K562 (cell line): Measurements from ENCODE around the gene KIAA0319L. TPM values are rescaled to one million over a fixed set of nuclear protein-coding genes. Genes with fewer than 3 reads are reported as not detected.
A peak's percentile ranks its signal among the peaks of the same experiment; 100 is the strongest.

Experiments
- ARNT ChIP-seq, 2 experiments: fragments of 450-650 bp; IDR thresholded peaks; 2 replicates each; pipeline ENCODE4 v1.6.1; 2016; ENCODE audit warnings: mild to moderate bottlenecking in 1 of 2
- CEBPZ ChIP-seq: fragments of 150-350 bp; IDR thresholded peaks from 2 replicates; pipeline ENCODE4 v1.6.1; 2014; ENCODE audit warnings: low read depth, mild to moderate bottlenecking, low read length, borderline replicate concordance
- NR2C2 ChIP-seq, 2 experiments: fragments of 200-800 bp in 1 of 2; sonication (Bioruptor generic) in 1 of 2; sonication (generic) in 1 of 2; formaldehyde crosslinking in 1 of 2; IDR thresholded peaks; 2 replicates each; pipeline versions ENCODE4 v1.6.1 to v1.8.0; 2016 to 2022; ENCODE audit warnings: mild to moderate bottlenecking in 1 of 2, missing compliant biosample characterization in 1 of 2, missing genetic modification characterization in 1 of 2, missing genetic modification reagents in 1 of 2
- PRDM10 ChIP-seq: fragments of 450-650 bp; IDR thresholded peaks from 2 replicates; pipeline ENCODE4 v1.6.1; 2018; ENCODE audit not compliant: partially characterized antibody
- PTRF ChIP-seq: fragments of 450-650 bp; IDR thresholded peaks from 2 replicates; pipeline ENCODE4 v1.6.1; 2016; ENCODE audit warnings: mild to moderate bottlenecking, missing genetic modification characterization, missing compliant biosample characterization
- RBM25 ChIP-seq: fragments of 200-400 bp; formaldehyde crosslinking; IDR thresholded peaks from 2 replicates; pipeline ENCODE4 v1.6.1; 2018; ENCODE audit warnings: low read length, low read depth, moderate library complexity; ENCODE audit not compliant: severe bottlenecking
- REST ChIP-seq, 2 experiments: fragments of 450-650 bp; formaldehyde crosslinking in 1 of 2; IDR thresholded peaks; 2 replicates each; pipeline versions ENCODE4 v1.4.0 to v1.6.1; 2014 to 2020; ENCODE audit warnings: mild to moderate bottlenecking in 2 of 2, borderline replicate concordance in 1 of 2, low read depth in 1 of 2
- SMC3 ChIP-seq: conservative IDR thresholded peaks from 2 replicates; pipeline ENCODE4 v1.6.1; 2011; ENCODE audit warnings: low read depth, low read length, improper control_type of control experiment; ENCODE audit not compliant: insufficient read depth
- STAG1 ChIP-seq: sonication (generic); formaldehyde crosslinking; IDR thresholded peaks from 2 replicates; pipeline ENCODE4 v1.5.0; 2020; ENCODE audit warnings: missing genetic modification reagents, borderline replicate concordance
- ZNF143 ChIP-seq: sonication (generic); formaldehyde crosslinking; IDR thresholded peaks from 2 replicates; pipeline ENCODE4 v1.9.0; 2022; ENCODE audit warnings: mild to moderate bottlenecking, missing genetic modification reagents
- ZNF347 ChIP-seq: fragments of 450-650 bp; formaldehyde crosslinking; IDR thresholded peaks from 2 replicates; pipeline ENCODE4 v1.4.0; 2020; ENCODE audit warnings: low read depth, mild to moderate bottlenecking, moderate library complexity
- polyA plus RNA-seq, 8 experiments: library from polyadenylated mRNA; depleted of rRNA in 4 of 8; stranded (reverse) in 5 of 8; unstranded in 3 of 8; fragments of >200 nt; fragmentation: Nextera tagmentation in 2 of 8; fragmentation: Illumina TruSeq in 1 of 8; extraction: Ambion mirVana in 2 of 8; extraction: Trizol in 1 of 8; gene quantifications; 2 replicates each; pipeline versions ENCODE4 v1.2.1 to v1.2.3, GENCODE V29; 2011 to 2014; ENCODE audit warnings: inconsistent platforms in 1 of 8, missing spikeins in 1 of 8
- total RNA-seq, 7 experiments: library from RNA; depleted of rRNA in 6 of 7; stranded (reverse); fragments of >200 nt in 6 of 7; fragmentation: Illumina TruSeq in 2 of 7; extraction: Trizol in 2 of 7; gene quantifications; 2 replicates each; pipeline versions ENCODE4 v1.2.1 to v1.2.3, GENCODE V29; 2011 to 2021; ENCODE audit warnings: low replicate concordance in 1 of 7

KIAA0319L gene
- total and polyA plus RNA-seq, 9 of the 15 experiments (the other 6 are each of a cell fraction or from before 2014, with no cell fraction given), result 2.4 to 51.7 (median 27.4) TPM

- TF ChIP-seq PRDM10 (peak; percentile 19), NR2C2 (CRISPR knock-in tag; IDR thresholded peaks at IDR 0.05) (no peak), NR2C2 (tag; IDR thresholded peaks at IDR 0.05) (peak; percentile 45), SMC3 (no peak), ZNF143 (CRISPR knock-in tag) (no peak), RBM25 (no peak), ARNT (IDR thresholded peaks at IDR 0.05) (peak; percentile 60 to 92; a peak in 3 of 4 replicates), CEBPZ (no peak), ZNF347 (CRISPR knock-in tag) (no peak), PTRF (tag) (no peak), STAG1 (CRISPR knock-in tag) (no peak), REST (IDR thresholded peaks at IDR 0.05; ENCODE audit: borderline replicate concordance) (no peak; the same call in 1 of the 2 replicates), REST (CRISPR knock-in tag; IDR thresholded peaks at IDR 0.05; ENCODE audit: low read depth) (no peak)
Measured at GRCh38 chr1:35499652-35500176, 57.5 kb downstream of the KIAA0319L start (continued).
